Measurements from ENCODE around the gene FAM217B.

DNA sequence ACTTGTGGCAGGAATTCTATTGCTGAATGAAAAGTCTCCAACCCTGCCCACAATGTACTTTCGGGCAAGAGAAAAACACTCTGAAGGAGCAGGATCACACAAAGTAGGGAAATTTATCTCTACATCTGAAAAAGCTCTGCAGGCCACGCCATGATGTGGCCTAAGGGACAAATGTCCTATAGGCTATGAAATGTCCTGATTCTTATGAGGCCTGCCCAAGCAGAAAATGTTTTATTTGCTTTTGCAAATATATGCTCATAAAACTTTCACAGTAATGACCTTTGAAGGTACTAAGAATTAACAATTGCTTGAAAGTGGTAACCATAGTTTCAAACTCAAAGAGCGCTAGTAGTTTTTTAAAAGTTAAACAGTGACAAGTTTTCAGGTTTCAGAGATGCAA is 37.7 kb upstream of the FAM217B start:
- TF ChIP-seq POLR2A (IDR thresholded peaks at IDR 0.05), result no peak
- TF ChIP-seq, protein P1, sequence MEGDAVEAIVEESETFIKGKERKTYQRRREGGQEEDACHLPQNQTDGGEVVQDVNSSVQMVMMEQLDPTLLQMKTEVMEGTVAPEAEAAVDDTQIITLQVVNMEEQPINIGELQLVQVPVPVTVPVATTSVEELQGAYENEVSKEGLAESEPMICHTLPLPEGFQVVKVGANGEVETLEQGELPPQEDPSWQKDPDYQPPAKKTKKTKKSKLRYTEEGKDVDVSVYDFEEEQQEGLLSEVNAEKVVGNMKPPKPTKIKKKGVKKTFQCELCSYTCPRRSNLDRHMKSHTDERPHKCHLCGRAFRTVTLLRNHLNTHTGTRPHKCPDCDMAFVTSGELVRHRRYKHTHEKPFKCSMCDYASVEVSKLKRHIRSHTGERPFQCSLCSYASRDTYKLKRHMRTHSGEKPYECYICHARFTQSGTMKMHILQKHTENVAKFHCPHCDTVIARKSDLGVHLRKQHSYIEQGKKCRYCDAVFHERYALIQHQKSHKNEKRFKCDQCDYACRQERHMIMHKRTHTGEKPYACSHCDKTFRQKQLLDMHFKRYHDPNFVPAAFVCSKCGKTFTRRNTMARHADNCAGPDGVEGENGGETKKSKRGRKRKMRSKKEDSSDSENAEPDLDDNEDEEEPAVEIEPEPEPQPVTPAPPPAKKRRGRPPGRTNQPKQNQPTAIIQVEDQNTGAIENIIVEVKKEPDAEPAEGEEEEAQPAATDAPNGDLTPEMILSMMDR (IDR thresholded peaks at IDR 0.05), result no peak

Measured in esophagus squamous epithelium (tissue), 4 donors.